HG02852 (cell line): Measurements from ENCODE around the gene CA5B.
"Not testable (repeated sequence)": the region's sequence is repeated elsewhere in the genome, so short reads cannot be mapped to it uniquely, and the experiment has no call there.

ENCODE experiments used
- ATAC-seq: cut with Tn5 transposase; IDR thresholded peaks from one replicate; pipeline ENCODE4 v1.9.1; 2021; ENCODE audit warnings: mild to moderate bottlenecking, moderate library complexity; ENCODE audit not compliant: unreplicated experiment

CA5B gene

GRCh38 chrX:15812192-15812938 is 74.3 kb downstream of the CA5B start:
- ATAC-seq: no peak

GRCh38 chrX:15813416-15813815 is 75.3 kb downstream of the CA5B start:
- no peak for ATAC-seq

DNA sequence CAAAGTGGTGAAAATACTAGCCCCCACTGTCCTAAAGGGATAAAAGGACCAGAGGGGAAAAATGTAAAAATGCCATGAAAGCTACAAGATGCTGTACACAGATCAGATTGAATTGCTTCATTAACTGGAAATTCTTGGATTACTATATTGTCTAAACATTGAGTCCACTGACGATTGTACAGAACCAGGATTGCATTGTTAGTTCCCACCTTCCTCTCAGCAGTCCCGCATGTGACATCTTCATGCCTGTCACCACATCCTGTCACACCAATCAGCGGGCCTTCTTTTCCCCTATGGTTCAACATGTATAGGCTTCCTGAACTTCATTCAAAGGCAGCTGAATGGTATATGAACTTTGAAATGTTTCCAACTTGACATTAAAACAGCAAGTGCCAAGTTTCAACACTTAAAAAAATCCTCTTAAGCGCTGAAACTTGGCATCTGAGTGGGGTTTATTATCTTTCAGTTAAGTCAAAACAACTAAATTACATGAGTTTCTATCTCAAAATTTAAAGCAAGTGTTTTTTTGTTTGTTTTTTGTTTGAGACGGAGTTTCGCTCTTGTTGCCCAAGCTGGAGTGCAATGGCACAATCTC is 76.8 kb downstream of the CA5B start:
- ATAC-seq: no peak

DNA sequence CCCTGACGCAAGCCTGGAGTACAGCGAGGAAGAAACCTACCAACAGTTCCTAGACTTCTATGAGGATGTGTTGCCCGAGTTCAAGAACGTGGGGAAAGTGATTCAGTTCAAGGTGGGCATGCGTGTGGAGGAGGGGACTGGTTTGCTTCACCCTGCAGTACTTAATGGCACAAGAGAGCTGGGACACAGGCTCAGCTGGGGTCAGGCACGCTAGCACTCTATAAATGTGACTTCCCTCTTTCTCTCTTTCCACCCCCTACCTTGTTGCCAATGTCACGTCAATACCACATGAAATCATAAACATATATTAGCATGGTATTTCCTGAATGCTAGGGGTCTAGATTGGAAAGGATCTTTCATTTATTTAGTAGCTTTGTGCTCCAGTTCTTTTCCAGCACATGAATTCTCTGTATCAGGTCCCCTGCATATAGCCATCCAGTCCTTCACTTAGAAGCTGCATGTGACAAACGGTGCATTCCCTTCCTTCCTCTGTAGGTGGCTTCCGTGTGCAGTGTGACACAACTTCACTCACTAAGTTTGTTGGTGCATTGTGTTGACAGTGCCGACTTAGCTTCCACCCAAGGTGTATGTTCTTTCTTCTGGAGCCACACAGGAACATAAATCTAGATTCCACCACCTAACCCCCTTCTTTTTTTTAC is 77.8 kb downstream of the CA5B start:
- ATAC-seq: peak; percentile 80

DNA sequence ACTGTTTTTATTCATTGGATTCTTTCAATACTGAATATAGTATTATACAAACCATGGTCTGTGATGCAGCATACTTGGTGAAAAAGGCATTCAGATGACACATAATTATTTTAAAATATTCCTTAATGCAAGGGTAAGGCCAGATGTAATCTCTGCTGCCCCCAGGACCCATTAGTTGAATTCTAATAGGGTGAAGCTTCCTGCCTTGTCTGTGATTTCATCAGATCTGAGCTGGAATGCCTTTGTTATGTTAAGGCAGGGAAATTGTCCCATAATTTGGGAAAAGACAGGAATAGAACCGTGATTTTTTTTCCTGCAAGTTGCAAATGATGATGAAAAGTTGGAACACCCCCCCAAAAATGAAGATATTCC is 78.4 kb downstream of the CA5B start:
- ATAC-seq: no peak

DNA sequence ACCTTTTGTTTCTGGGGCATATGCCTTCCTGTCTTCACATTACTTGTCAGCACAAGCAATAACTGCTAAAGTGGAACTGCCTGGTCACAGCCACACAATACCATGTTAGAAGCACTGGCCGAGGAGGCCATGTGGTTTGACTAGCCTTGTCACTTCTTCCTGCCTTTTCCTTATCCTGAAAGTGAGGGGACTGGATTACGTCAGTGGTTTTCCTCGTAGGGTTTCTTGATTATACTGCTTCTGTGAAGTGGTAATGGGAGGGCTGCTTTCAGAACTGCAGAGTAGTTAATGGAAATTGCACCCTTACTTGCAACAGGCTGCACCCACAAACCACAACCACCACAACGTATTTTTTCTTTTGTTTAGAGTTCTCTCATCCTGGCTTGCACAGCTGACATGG is 78.8 kb downstream of the CA5B start:
- ATAC-seq: peak; percentile 50

DNA sequence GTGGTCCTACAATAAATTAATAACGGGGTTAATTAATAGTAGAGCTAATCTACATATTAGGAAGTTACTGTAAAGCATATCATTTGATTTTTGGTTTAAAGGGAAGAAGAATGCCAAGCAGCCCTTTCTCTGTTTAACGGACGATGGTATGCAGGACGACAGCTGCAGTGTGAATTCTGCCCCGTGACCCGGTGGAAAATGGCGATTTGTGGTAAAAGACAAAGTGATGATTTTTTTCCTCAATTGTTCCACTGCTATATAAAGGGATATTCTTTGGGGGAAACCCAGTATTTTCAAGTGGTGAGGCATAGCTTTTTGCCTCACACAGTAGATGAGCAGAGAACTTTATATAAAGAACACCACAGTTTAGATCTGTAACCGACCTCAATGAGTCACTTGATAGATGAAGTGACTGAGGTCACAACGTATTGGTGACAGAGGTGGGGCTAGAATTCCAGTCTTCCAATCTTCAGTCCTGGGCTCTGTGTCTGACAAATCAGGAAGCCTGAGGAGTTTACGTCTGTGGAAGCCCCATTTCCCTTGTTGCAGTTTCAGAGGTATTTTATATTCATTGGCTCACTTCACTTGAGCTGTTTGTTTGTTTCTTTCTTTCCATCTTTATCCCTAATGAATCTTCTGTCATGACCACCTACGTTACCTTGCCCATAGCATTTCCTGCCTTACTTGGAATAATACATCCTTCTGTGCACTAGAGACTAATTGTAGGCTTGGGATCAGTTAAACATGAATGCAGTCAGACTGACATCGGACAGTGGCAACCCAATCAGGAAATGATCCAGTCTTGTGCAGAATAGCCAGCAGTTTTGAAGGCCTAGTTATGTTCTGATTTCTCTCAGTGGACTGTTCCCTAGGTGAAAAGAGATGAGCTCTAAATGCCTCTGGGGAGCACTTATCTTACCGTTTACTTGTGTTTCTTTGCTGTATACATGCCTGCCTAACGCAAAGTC is 82.3 kb downstream of the CA5B start:
- ATAC-seq: no peak

- ATAC-seq: no peak
Observed at GRCh38 chrX:15822922-15823321, 84.9 kb downstream of the CA5B start.

DNA sequence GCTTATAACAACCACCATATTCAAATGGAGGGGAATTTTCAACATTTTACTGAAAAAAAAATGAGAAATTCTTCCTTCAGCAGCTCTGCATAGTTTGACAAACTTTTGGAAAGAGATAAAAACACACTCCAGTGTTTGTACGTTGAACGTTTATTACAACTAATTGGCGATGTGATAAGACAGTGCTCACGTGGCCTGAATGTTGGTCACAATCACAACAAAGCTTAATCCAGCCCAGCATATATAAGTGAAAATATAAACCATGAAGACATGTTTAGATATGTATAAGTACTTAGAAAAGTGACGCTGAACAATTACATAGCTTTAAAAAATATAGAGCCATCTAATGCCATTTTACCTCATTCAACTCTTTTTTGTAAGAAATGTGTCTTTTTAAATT is 87.9 kb downstream of the CA5B start:
- no peak for ATAC-seq

DNA sequence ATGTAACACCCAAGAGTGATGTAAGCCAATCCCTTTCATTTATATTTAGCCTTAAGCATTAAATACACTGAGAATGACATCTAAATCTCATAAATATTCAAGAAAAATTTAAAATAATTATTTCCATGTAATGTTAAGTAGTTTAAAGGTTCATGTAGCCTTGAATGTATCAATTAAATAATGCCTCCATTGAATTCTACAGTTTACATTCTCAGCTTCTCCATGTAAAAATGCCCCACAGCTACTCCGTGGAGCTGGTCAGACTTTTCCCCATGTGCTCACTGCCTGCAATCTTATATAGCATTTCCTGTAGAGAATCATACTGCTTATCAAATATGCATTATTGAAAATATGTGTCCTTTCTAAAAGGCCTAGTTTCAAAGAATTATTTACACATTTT is 91.1 kb downstream of the CA5B start:
- ATAC-seq: no peak

DNA sequence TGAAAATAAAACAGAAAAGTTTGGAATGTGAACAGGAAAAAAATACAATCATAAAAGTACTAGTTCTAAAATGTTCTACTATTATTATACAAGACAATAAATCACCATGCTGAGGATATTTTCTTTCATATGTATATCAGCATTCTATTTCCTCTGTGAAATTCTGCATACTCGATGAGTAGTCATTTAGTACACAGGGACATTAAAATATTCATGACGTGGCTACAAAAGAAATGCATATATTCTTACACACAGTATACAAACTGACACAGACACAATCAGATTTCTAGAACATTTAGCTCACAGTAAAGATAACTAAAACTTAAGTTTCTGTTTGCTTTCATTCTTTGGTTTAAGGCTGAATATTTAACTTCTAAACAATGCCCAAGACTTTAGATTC is 93.3 kb downstream of the CA5B start:
- ATAC-seq: not testable (repeated sequence)

DNA sequence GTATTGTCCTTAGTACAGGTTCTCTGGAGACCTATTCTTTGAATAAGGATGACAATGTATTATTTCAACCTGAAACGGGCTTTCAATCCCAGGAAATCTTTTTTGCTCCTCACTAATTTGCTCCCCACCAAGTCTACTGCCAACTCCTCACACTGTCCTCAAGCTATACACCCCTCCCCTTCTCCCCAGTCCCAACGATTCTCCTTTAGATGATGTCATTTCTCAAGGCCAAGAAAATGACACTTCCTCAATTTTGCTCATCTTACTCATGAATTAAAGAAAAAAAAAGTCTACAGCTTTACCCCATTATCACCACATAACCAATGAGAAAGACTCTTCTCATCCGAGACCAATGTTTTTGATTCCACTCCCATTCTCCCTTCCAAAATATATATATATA is 96.0 kb downstream of the CA5B start:
- no peak for ATAC-seq

- no peak for ATAC-seq
Observed at GRCh38 chrX:15834827-15835595, 96.9 kb downstream of the CA5B start.
